Thyroid gland (tissue), 4 donors: ENCODE measurements around the gene SNX10.

Experiments used
- POLR2A ChIP-seq, 2 donors: fragments of 450-650 bp; IDR thresholded peaks; one replicate each; pipeline ENCODE4 v1.6.1; 2017; ENCODE audit warnings: antibody characterized with exemption in 2 of 2, mild to moderate bottlenecking in 2 of 2, moderate library complexity in 1 of 2
- TF ChIP-seq, protein P1 (sequence below), 6 experiments: fragments of 200-600 bp in 3 of 6; fragments of 450-650 bp in 3 of 6; sonication (generic) in 3 of 6; IDR thresholded peaks; one replicate each; pipeline ENCODE4 v1.5.1; 2016 to 2019; ENCODE audit warnings: antibody characterized with exemption in 6 of 6, mild to moderate bottlenecking in 2 of 6, inconsistent platforms in 1 of 6, moderate library complexity in 1 of 6

GRCh38 chr7:26365077-26365900 lies 73.6 kb downstream of the SNX10 start:
- no peak for TF ChIP-seq POLR2A (IDR thresholded peaks at IDR 0.05)
- TF ChIP-seq, protein P1, sequence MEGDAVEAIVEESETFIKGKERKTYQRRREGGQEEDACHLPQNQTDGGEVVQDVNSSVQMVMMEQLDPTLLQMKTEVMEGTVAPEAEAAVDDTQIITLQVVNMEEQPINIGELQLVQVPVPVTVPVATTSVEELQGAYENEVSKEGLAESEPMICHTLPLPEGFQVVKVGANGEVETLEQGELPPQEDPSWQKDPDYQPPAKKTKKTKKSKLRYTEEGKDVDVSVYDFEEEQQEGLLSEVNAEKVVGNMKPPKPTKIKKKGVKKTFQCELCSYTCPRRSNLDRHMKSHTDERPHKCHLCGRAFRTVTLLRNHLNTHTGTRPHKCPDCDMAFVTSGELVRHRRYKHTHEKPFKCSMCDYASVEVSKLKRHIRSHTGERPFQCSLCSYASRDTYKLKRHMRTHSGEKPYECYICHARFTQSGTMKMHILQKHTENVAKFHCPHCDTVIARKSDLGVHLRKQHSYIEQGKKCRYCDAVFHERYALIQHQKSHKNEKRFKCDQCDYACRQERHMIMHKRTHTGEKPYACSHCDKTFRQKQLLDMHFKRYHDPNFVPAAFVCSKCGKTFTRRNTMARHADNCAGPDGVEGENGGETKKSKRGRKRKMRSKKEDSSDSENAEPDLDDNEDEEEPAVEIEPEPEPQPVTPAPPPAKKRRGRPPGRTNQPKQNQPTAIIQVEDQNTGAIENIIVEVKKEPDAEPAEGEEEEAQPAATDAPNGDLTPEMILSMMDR (IDR thresholded peaks at IDR 0.05), result peak in 5 of 6 experiments; percentile 25 to 93 (median 71)
